BE2C (cell line): ENCODE results near the gene SPATA3.
"Not testable (repeated sequence)": the region's sequence is repeated elsewhere in the genome, so short reads cannot be mapped to it uniquely, and the experiment has no call there.

Experiments used
- DNase-seq: peaks from one replicate; pipeline ENCODE4 v3.0.0-alpha.2; 2020
- H3K27me3 ChIP-seq: fragments of 250-450 bp; sonication (Bioruptor Pico); 2 replicates; pipeline ENCODE4 v1.5.1; 2020; ENCODE audit warnings: mild to moderate bottlenecking
- H3K36me3 ChIP-seq: fragments of 250-450 bp; sonication (Bioruptor Pico); 2 replicates; pipeline ENCODE4 v1.5.1; 2020; ENCODE audit warnings: mild to moderate bottlenecking
- H3K4me1 ChIP-seq: fragments of 250-450 bp; sonication (Bioruptor Pico); 2 replicates; pipeline ENCODE4 v1.5.1; 2020
- H3K4me3 ChIP-seq: 2 replicates; pipeline ENCODE4 v1.5.1; 2011; ENCODE audit warnings: low read depth, low read length
- H3K9me3 ChIP-seq: fragments of 250-450 bp; sonication (Bioruptor Pico); 2 replicates; pipeline ENCODE4 v1.5.1; 2020
- CTCF ChIP-seq: IDR thresholded peaks from 2 replicates; pipeline ENCODE4 v1.5.1; 2012; ENCODE audit warnings: mild to moderate bottlenecking, low read depth, low read length

SPATA3 gene

GRCh38 chr2:231017231-231017598 is 21.3 kb downstream of the SPATA3 start:
- H3K9me3 ChIP-seq, result no peaks in the 10 kb centered on the region
- no peak for TF ChIP-seq CTCF

GRCh38 chr2:231018184-231018583 is 22.3 kb downstream of the SPATA3 start:
- no peaks in the 10 kb centered on the region for H3K27me3 ChIP-seq
- H3K36me3 ChIP-seq, result no peaks in the 10 kb centered on the region
- H3K4me3 ChIP-seq, result no peak overlapping the region
- TF ChIP-seq CTCF, result no peak
- no peaks in the 10 kb centered on the region for H3K4me1 ChIP-seq
- no peaks in the 10 kb centered on the region for H3K9me3 ChIP-seq
- no peak for DNase-seq

More at GRCh38 chr2:231017231-231017598, 21.3 kb downstream of the SPATA3 start:
- Histone ChIP-seq H3K4me3 (no peak overlapping the region), H3K27me3 (no peaks in the 10 kb centered on the region), H3K36me3 (no peaks in the 10 kb centered on the region), H3K4me1 (no peaks in the 10 kb centered on the region)
- peak; percentile 21 for DNase-seq

- not testable (repeated sequence) for H3K9me3 ChIP-seq
Measured at GRCh38 chr2:231025059-231025458, 29.1 kb downstream of the SPATA3 start.

GRCh38 chr2:231028889-231029288 is 33.0 kb downstream of the SPATA3 start:
- no peaks in the 10 kb centered on the region for H3K36me3 ChIP-seq
- H3K9me3 ChIP-seq, result no peaks in the 10 kb centered on the region
- TF ChIP-seq CTCF, result no peak
- H3K27me3 ChIP-seq, result peaks cover 14% of the 10 kb centered on the region; the same call in 1 of the 2 replicates
- no peaks in the 10 kb centered on the region for H3K4me1 ChIP-seq
- H3K4me3 ChIP-seq, result no peak overlapping the region
- no peak for DNase-seq

More at GRCh38 chr2:231025059-231025458, 29.1 kb downstream of the SPATA3 start:
- H3K4me3 ChIP-seq, DNase-seq, H3K36me3 ChIP-seq, H3K27me3 ChIP-seq, H3K4me1 ChIP-seq: not testable (repeated sequence)

GRCh38 chr2:231029563-231029962 is 33.6 kb downstream of the SPATA3 start:
- Histone ChIP-seq H3K4me3 (no peak overlapping the region), H3K36me3 (no peaks in the 10 kb centered on the region), H3K9me3 (no peaks in the 10 kb centered on the region), H3K4me1 (no peaks in the 10 kb centered on the region), H3K27me3 (peaks cover 18% of the 10 kb centered on the region)
- no peak for TF ChIP-seq CTCF
- DNase-seq, result no peak

- H3K9me3 ChIP-seq, result no peaks in the 10 kb centered on the region
- peaks cover 29% of the 10 kb centered on the region for H3K27me3 ChIP-seq
- no peak for TF ChIP-seq CTCF
- no peak overlapping the region for H3K4me3 ChIP-seq
- H3K4me1 ChIP-seq, result no peaks in the 10 kb centered on the region
- DNase-seq, result no peak
- H3K36me3 ChIP-seq, result no peaks in the 10 kb centered on the region
Measured at GRCh38 chr2:231030725-231031124, 34.8 kb downstream of the SPATA3 start.

- Histone ChIP-seq H3K4me1 (no peaks in the 10 kb centered on the region), H3K9me3 (no peaks in the 10 kb centered on the region), H3K4me3 (no peak overlapping the region), H3K27me3 (peaks cover 47% of the 10 kb centered on the region), H3K36me3 (no peaks in the 10 kb centered on the region)
- DNase-seq, result no peak
- TF ChIP-seq CTCF, result no peak
Measured at GRCh38 chr2:231032575-231033140, 36.7 kb downstream of the SPATA3 start.
